ENCODE measurements around the gene ALK. TPM values are rescaled to one million over a fixed set of nuclear protein-coding genes. Genes with fewer than 3 reads are reported as not detected.

ALK gene
- total RNA-seq, 3 donors from 2014 or later: 0.07 to 2.4 (median 0.09) TPM

DNA sequence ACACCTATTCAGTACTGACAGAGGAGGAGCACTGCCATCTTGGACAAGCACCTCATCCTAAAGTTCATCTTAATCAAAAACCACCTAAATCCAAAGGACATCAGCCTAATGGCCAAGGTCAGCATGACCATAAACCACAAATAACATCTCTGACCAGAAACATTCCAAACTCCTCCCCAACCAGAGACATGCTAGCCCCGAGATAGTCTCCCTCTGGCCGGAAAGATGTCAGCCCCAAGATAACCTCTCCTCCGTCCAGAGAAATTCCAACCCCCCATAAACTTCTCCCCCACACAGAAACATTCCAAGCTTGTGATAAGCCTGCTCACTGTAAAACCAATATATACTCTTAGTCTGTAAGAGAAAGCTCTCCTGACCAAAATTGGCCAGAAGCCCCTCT is 545.5 kb downstream of the ALK start:
- DNase-seq: no peak
- intact Hi-C loops (cut with DNase I, micrococcal nuclease): no loop called here
- Histone ChIP-seq H3K36me3 (ENCODE audit: low read depth) (no peaks in the 10 kb centered on the region), H3K4me3 (no peak overlapping the region), H3K9me3 (no peaks in the 10 kb centered on the region), H3K4me1 (ENCODE audit: low read depth) (no peaks in the 10 kb centered on the region)
- no peak for ATAC-seq
- TF ChIP-seq, protein P1, sequence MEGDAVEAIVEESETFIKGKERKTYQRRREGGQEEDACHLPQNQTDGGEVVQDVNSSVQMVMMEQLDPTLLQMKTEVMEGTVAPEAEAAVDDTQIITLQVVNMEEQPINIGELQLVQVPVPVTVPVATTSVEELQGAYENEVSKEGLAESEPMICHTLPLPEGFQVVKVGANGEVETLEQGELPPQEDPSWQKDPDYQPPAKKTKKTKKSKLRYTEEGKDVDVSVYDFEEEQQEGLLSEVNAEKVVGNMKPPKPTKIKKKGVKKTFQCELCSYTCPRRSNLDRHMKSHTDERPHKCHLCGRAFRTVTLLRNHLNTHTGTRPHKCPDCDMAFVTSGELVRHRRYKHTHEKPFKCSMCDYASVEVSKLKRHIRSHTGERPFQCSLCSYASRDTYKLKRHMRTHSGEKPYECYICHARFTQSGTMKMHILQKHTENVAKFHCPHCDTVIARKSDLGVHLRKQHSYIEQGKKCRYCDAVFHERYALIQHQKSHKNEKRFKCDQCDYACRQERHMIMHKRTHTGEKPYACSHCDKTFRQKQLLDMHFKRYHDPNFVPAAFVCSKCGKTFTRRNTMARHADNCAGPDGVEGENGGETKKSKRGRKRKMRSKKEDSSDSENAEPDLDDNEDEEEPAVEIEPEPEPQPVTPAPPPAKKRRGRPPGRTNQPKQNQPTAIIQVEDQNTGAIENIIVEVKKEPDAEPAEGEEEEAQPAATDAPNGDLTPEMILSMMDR (IDR thresholded peaks at IDR 0.05): no peak

DNA sequence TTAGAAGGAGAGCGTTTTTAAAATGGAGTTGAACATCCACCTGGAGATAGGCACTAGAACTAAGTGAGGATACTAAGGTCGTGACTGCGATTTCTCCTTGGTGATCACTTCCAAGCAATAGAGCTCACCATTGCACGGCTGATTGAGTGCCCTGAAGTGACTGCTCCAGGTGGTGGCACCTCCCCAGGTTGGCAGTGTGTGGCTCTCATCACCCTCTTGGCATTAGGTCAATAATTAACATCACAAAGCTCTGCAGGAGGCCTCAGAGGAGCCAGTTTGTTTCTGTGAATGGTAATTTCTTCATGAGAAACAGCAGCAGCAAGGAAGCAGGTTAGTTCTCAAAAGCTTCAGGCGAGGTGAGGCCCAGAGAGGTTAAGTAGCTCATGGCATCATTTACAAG is 546.6 kb downstream of the ALK start:
- intact Hi-C loops (cut with DNase I, micrococcal nuclease): no loop called here
- TF ChIP-seq, protein P1 (IDR thresholded peaks at IDR 0.05): no peak
- Histone ChIP-seq H3K36me3 (ENCODE audit: low read depth) (no peaks in the 10 kb centered on the region), H3K4me1 (ENCODE audit: low read depth) (no peaks in the 10 kb centered on the region), H3K4me3 (no peak overlapping the region), H3K9me3 (no peaks in the 10 kb centered on the region)
- ATAC-seq: no peak
- no peak for DNase-seq

DNA sequence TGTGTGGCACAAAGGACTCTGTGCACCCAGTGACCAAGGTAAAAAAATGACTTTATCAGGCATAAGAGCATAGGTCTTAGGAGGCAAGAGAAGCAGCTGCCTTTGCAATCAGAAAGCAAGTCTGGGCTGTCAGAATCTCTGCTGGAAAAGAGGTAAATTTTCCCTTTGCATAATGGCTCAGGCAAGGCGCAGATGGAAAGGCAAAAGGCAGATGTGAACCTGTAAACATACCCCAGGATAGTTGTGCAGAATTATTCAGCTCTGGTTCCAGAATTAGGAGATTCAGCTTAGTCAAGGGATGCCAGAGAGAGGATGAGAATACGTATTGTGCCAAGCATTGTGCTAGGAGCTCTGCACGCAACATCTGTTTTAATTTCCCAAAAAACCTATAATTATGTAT is 547.5 kb downstream of the ALK start:
- DNase-seq (no peak), ATAC-seq (no peak)
- no peaks in the 10 kb centered on the region for H3K36me3 ChIP-seq (ENCODE audit: low read depth)
- TF ChIP-seq, protein P1 (IDR thresholded peaks at IDR 0.05): no peak
- H3K4me1 ChIP-seq (ENCODE audit: low read depth): no peaks in the 10 kb centered on the region
- no peak overlapping the region for H3K4me3 ChIP-seq
- no peaks in the 10 kb centered on the region for H3K9me3 ChIP-seq
- intact Hi-C loops (cut with DNase I, micrococcal nuclease): no loop called here

DNA sequence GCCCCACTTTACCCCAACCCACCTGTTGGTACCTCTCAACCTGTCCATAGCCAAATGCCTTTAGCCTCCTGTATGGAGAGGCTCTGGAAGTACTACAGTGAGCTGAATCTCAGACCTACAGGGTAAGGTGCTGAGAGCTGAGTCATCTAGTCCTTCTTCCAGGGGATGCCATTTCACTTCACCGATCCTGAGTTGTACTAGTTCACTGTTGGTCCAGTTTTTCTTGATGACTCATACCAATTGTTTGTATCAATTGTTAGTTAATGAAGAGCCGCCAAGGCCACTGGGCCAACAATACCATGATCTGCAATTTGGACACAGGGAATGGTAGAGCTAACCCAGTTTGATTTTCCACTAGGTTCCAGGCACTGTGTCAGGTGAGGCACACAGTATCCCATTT is 549.2 kb downstream of the ALK start:
- intact Hi-C loops (cut with DNase I, micrococcal nuclease): no loop called here
- ATAC-seq (no peak), DNase-seq (no peak)
- no peaks in the 10 kb centered on the region for H3K9me3 ChIP-seq
- H3K36me3 ChIP-seq (ENCODE audit: low read depth): no peaks in the 10 kb centered on the region
- H3K4me1 ChIP-seq (ENCODE audit: low read depth): no peaks in the 10 kb centered on the region
- H3K4me3 ChIP-seq: no peak overlapping the region
- TF ChIP-seq, protein P1 (IDR thresholded peaks at IDR 0.05): no peak

DNA sequence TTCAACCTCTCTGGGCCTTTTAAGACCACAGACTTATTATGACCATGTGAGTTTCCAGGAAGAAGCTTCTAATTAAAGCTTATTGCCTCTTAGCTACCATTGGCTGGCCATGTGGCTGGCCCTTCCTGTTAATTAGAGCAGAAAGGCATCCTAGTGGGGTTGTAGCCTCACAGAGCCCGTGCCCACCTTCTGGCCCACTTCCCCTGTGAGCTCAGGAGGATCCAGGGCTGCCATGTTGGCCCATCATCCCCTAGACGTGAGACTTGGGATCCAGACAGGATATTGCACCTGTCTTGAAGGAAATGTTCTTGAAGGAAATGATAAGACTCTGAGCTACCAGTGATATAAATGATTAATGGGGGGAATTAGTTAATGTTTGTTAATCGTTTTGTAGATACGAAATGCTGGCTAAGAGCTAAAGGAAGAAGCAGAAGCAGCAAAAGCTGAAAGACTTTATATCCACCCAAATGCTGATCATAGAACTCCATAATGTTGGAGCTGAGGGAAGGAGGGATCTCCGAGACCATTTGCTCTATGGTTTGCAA is 550.7 kb downstream of the ALK start:
- TF ChIP-seq, protein P1 (IDR thresholded peaks at IDR 0.05): no peak
- ATAC-seq: no peak
- H3K9me3 ChIP-seq: no peaks in the 10 kb centered on the region
- no peaks in the 10 kb centered on the region for H3K36me3 ChIP-seq (ENCODE audit: low read depth)
- no peaks in the 10 kb centered on the region for H3K4me1 ChIP-seq (ENCODE audit: low read depth)
- no peak overlapping the region for H3K4me3 ChIP-seq
- DNase-seq: no peak
- intact Hi-C loops (cut with DNase I, micrococcal nuclease): no loop called here

DNA sequence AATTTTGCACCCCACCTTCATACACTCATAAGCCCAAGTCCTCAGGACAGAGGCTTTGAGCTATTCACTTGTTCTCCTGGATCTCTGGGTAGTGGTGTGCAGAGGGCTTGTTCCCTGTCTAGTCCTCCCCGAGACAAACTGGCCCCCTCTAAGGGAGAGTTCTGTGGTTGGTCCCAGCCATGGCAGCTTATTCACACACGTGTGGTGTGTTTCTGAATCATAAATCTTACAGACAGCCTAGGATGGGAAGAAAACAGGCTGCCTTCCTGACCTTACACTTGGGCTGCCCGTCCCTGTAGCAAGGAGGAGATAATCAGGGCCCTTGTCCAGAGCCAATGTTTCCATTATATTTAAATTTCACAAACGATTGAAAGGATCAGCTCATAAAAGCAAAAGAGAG is 551.2 kb downstream of the ALK start:
- ATAC-seq (no peak), DNase-seq (no peak)
- Histone ChIP-seq H3K4me3 (no peak overlapping the region), H3K4me1 (ENCODE audit: low read depth) (no peaks in the 10 kb centered on the region), H3K36me3 (ENCODE audit: low read depth) (no peaks in the 10 kb centered on the region), H3K9me3 (no peaks in the 10 kb centered on the region)
- intact Hi-C loops (cut with DNase I, micrococcal nuclease): no loop called here
- TF ChIP-seq, protein P1 (IDR thresholded peaks at IDR 0.05): no peak

All from mucosa of descending colon (tissue), 3 donors.